GM18498 (cell line): Measurements from ENCODE around the gene CRYBB3.
"Not testable (repeated sequence)": the region's sequence is repeated elsewhere in the genome, so short reads cannot be mapped to it uniquely, and the experiment has no call there.

ENCODE experiments used
- ATAC-seq: cut with Tn5 transposase; IDR thresholded peaks from one replicate; pipeline ENCODE4 v1.9.1; 2021; ENCODE audit warnings: mild to moderate bottlenecking, moderate library complexity; ENCODE audit not compliant: unreplicated experiment

Gene CRYBB3

DNA sequence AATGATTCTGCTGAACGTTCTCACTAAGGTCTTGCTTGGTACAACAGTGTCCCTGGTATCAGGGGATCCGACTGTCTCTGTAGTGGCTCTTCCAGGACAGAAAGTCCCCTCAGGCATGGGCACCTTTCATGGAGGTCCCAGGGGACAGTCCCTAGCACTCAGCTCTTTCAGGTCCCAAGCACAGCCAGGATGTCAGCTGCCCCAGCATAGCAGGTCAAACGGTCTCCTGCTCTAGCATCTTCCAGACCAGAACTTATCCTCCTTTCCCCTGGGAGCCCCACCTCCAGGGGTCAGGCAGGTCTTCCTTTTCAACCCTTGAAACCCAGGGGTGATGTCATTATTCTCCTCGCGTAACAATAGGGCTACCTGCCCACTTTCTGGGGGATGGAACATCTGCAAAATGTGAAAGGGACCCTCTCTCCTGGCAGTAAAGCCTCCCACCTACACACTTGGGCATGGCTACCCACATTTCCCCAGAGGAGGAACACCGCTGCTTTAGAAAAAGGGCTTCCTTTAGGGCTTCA lies 24.7 kb upstream of the CRYBB3 start:
- ATAC-seq, result no peak

DNA sequence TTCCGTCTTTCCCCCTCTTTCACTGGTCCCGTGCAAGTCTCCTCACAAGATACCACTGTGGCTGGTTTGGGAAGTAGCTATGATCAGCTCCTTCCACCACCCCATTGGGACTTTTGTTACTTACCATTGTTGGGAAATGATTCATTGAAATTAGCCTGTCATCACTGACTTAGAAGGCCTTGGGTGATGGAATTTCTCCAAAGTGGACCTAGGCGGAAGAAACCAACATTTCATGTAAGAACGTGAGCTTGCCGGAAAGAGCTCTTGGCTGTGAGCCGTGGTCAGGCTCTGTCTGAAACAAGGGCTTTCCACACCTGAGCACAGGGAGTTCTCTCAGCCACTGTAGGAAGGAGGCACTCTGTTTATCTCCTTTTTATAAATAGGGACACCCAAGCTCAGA lies 23.5 kb upstream of the CRYBB3 start:
- ATAC-seq, result no peak

DNA sequence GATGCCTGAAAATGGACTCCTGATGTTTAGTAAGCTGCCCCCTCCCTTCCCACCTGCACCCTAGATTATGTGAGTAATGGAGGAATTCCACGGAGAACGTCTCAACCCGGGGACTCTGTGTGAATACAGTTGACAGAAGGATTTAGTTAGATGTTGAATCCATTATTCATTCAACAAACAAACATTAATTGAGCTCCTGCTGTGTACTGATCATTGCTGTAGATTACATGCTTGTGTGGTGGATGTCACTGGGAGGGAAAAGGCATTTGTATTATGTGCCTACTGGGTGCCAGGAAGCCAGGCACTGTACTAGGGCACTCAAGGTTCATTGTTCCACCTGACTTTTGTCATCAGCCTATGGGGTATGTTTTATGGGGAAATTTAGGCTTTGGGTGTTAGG lies 22.9 kb upstream of the CRYBB3 start:
- ATAC-seq, result no peak

DNA sequence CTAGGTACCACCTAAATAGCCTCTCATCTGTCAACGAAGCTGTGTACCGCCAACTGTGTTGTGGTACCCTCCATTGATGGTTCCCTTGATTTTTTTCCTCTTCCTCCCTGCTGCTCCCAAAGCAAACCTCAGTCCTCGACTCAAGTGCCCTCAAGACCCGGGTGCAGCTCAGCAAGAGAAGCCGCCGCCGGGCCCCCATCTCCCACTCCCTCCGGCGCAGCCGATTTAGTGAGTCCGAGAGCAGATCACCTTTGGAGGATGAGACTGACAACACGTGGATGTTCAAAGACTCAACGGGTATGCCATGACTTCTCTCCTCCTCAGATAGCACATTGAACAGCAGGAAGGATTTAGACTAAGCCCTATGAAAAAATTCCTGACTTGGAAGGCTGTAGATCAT lies 22.4 kb upstream of the CRYBB3 start:
- no peak for ATAC-seq

DNA sequence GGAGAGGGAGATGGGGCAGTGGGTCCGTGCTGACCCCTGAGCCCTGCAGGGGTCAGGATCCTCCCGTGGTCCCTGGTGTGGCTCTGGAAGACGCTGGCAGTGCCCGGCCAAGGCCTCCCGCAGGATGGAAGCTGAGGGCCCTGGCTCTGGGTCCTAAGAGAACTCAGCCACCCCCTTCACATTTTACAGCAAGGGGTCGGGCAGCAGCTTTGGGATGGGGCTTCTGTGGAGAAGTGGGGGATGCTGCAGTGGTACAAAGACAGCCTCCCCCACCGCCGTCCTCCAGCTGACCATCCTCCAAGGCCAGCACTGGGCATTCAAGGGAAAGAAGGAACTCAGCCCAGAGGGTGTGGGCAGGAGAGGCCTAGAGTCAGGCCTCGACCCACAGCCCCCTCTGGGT lies 21.8 kb upstream of the CRYBB3 start:
- ATAC-seq, result no peak

DNA sequence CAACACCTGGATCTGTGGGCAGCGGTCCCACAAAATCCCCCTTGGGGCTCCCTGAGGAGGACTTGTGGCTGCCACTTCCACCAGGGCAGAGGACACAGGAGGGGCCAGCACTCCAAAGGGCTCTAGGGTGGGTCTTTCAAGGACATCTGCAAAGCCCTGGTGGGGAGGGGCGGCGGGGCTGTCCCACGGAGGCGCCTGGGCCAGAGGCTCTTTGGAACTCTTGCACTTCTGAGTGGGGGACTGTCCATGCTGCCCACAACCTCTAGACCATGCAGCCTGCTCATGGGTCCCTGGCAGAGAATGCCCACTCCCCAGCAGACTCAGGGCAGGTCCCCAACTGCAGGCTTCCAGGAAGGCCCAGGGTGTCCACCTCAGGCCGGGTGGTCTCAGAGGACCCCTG lies 21.3 kb upstream of the CRYBB3 start:
- not testable (repeated sequence) for ATAC-seq

DNA sequence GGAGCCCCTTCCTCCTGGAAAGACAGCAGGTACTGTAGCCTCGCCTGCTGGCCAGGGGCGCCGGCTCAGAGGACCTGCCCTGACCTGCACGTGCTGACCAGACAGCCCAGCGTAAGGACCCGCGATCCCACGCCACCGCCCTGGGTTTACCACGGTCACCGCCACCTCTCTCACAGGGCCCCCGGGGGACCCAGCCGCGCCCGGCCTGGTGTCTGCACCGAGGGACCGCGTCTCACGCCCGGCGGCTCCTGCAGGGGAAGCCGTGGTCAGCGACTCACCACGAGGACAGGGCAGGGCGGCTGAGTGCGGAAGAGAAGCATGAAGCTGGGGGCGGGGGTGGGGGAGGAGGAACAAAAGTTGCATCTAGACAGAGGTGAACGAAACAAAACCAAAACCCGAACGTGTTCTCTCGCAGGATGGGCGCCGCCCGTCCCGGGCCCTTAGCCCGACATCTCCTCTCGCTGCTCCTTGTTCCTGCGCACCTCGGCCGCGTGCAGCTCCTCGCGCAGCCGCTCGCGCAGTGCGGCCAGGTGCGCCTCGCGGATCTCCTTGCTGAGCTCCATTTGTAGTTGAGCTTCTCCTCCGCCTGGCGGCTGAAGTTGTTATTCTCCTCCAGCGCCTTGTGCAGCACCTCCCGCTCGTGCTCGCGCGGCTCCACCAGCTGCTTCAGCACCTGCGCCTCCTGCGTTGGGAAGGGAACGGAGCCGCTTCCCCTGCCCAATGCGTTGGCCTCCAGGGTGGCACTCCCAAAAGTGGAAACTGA lies 20.6 kb upstream of the CRYBB3 start:
- not testable (repeated sequence) for ATAC-seq

DNA sequence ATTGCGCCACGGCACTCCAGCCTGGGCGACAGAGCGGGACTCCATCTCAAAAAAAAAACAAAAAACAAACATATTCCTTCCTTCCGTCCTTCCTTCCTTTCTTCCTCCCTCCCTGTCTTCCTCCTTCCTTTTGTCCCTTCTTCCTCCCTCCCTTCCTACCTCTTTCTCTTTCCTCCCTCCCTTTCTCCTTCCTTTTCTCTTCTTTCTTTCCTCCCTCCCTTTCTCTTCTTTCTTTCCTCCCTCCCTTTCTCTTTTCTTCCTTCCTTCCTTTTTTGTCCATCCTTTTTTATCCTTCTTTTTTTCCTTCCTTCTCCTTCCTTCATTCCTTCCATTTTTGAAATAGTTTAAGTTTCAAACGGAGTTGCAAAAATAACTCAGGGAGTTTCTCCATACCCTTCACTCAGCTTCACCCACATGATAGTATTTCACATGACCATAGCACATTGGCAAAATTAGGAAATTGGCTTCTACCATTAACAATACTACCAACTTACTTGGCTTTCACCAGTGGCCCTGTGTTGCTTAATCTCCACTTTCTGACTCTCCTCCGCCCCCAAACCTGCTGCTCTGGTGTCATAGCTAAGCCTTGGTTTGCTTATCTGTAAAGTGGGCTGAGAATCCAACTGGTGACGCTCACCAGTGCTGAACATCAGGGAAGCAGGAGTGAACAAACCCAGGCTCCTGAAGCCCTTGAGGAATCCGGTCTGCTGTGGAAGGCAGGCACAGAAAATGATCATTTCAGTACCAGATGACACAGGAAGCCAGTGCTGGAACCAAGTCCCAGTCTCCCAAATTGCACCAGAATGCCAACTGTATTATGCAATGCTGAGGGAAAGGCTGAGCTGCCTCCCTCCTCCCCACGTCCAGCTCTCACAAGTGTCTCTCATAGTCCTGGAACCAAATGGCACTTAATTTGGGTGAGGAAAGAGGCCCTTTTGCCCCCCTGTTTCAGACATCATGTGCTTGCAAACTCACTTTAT lies 17.2 kb upstream of the CRYBB3 start:
- ATAC-seq, result no peak

DNA sequence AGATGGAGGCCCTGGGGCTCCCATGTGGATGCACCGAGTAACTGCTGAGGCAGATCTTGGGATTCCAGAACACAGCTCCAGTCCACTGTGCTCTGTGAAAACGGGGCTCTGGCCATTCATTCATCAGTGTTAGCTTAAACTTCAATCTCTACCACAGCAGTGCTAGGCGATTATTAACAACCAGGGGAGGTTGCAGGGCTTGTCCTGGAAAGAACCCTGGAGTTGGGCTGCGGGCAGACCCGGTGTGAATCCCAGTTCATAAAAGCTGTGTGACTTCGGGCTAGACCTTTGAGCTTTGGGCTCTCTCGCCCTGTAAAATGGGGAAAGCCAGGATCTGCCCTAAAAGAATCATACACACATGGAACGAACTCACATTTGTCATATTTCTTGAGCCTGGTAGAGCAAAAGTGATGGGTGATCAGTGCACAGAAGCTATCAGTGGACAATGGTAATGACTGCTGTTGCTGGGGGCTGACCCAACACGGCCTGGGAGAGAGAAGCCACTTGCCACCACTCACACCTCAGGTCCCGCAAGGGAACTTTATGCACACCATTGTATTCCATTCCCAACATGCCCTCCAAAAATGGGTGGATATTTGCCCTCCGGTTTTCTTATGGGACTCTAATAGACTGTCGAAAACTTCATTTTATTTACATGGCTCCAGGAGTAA lies 15.6 kb upstream of the CRYBB3 start:
- ATAC-seq, result no peak

DNA sequence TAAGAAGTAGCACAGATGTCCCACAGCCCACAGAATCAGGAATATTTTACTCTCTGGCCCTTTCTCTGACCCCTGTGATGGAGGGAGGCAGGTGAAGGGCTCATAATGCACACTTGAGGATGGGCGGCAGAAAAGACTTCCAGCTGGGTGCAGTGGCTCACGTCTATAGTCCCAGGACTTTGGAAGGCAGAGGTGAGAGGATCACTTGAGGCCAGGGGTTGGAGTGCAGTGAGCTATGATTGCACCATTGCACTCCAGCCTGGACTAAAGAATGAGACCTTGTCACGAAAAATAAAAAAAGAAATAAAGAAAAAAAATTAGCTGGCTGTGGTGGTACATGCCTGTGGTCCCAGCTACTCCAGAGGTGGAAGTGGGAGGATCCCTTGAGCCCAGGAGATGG lies 13.5 kb upstream of the CRYBB3 start:
- ATAC-seq, result no peak

DNA sequence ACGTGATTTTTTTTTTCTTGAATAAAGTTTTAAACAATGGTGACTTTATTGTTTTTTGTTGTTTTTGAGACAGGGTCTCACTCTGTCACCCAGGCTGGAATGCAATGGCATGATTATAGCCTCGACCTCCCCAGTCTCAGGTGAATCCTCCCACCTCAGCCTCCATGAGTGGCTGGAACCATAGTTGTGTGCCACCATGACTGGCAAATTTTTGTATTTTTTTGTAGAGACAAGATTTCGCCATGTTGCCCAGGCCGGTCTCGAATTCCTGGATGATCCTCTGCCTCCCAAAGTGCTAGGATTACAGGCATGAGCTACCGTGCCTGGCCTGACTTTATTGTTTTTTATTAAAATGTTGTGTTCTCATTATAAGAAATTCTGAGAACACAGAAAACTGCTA lies 12.2 kb upstream of the CRYBB3 start:
- no peak for ATAC-seq

DNA sequence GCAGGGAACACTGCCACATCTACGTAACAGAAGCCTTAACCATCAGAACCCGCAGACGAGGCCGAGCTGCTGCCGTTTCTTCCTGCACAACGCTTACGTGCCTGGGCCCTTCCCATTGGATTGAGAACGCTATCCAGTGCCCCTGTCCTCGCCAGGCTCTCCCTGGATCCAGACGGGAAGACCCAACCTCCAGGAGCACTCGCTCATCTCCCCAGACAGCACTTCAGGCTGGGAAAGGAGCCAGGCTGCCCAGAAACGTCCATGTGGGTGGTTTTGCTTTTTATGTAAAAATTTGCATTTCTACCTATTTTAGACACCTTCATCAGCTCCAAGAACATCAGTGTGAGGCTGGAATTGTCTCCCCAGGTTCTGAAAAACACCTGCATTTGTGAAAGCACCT lies 7.3 kb upstream of the CRYBB3 start:
- ATAC-seq, result no peak

DNA sequence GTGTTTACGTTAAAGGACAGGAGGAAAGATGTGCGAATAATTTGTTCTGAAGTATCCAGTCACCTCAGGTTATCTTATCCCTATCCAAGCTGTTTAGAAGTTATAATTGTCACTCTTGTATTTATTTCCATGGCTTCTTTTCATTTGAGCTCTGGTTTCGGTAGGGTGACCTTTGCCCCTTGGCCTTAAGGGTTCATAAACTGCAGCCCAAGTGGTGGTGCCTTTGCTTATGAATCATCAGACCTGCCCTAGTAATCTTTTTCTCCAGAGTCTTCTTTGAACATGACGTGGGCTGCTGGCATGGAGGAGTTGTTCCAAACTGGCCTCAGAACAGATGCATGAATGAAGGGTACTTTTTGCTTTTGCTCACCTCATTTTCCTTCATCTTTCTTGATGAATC lies 6.5 kb upstream of the CRYBB3 start:
- no peak for ATAC-seq

DNA sequence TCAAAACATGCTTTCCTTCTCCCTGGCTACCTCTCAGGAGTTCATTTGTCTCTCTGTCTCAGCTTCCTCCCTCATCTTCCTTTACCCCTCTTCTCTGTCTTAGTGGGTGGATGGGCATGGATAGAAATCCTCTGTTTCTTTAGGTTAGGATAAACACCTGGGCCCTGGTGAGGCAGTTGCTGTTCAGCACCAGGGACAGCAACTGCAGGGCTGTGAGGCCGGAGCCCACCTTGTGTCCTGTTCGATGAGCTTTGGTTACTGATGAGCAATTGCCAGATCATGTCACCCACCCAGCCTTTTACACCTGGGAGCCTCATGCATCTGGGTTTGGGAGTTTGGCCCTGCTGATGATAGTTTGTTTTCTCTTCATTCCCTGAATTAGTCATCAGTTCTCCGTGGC lies 6.1 kb upstream of the CRYBB3 start:
- ATAC-seq, result no peak

DNA sequence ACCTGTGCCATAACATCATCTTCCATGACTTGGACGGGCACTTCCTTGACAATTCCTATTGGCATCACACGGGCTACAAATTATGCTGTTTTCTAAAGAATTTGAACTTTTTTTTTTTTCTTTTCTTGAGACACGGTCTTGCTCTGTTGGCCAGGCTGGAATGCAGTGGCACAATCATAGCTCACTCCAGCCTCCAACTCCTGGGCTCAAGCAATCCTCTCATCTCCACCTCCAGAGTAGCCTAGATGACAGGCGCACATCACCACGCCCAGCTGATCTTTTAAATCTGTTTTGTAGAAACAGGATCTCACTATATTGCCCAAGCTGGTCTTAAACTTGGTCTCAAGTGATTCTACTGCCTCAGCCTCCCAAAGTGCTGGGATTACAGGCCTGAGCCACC lies 3.3 kb upstream of the CRYBB3 start:
- ATAC-seq, result no peak

DNA sequence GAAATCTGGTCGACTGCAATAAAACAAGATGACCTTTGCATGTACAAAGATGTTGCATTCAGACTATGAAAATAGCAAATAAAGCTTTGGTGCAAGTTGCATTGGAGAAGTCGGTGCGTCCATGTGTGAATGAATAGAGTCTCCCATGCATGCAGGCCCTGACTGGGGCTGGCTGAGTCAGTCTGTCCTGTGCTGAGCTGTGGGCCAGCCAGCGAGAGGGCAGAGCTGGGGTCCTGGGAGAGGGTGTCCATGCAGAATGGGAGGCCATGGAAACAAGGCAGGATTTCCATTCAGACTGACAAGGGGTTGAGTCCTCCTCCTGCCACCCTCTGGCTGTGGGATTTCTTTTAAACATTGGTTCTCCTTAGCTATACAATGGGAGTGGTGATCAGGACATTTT lies 2.3 kb upstream of the CRYBB3 start:
- no peak for ATAC-seq

DNA sequence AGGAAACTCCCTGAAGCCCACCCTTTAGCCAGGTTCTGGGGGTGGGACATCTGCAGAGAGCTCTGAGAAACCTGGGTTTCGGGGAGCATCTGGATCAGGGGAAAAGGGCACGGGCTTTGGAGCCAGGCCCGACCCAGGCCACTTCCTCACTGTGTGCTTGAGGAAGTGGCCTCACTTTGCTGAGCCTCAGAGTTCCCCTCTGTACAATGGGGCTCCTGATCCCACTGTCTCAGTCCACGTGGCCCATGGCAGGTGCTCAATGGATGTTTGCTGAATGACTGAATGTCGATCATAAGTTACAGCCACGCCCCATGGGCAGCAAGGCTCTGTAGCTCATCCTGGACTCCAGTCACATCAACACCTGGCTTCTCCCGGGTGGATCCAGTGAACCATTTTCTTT lies 1.3 kb downstream of the CRYBB3 start:
- no peak for ATAC-seq

DNA sequence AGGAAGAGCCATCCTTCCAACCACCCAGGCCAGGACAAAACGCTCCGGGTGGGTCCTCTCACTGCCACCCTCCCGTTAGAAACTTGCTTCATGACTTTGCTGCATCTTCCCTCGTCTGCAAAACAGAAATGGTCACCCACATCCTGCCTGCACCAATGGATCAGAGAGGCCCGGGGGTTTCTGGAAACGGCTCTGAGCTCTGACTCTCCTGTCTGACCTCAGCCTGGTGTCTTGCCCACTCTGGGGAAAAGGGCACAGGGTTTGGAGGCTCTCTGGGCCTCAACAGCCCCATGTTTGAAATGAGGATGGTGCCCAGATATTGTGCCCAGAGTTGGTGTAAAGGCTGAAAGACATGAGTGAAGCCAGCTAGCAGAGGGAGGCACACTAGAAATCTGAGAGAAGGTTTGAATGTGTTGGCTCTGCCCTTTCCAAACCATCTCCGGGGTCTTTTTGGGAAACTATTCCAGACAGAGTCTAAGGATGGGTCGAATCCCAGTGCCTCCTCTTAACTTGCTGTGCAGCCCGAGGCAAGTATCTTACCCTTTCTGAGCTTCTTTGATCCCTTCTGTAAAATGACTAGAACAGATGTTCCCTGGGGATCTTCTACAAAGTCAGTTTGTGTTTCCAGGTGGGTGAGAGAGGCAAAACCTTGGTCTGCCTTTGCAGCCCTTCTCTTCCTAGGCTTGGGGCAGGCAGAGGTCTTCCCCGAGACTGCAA lies 2.1 kb downstream of the CRYBB3 start:
- ATAC-seq, result no peak

DNA sequence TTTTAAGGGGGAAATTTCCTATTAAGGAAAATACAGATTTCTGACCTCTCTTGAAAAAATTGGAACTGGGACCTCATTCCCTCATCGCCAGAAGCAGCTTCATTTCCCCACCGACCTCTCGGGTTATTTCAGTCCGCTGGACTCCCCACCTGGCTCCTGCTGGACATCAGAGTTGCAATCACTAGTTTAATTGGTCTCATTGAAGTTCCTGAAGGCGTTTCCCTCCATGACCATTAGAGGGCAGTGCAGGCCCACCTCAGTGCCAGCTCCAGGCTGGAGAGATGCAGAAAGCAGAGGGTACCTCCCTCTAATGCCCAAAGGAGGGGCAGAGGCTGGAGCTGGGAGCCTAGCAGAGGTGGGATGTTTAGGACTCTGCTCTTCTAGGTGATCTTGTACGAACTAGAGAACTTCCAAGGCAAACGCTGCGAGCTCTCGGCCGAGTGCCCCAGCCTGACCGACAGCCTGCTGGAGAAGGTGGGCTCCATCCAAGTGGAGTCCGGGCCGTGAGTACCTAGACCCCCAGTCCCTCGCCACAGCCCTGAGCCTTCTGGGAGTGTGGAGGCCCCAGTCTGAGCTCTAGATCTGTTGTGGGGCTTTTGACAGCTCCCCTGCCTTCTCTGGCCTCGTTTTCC lies 2.7 kb downstream of the CRYBB3 start:
- no peak for ATAC-seq

DNA sequence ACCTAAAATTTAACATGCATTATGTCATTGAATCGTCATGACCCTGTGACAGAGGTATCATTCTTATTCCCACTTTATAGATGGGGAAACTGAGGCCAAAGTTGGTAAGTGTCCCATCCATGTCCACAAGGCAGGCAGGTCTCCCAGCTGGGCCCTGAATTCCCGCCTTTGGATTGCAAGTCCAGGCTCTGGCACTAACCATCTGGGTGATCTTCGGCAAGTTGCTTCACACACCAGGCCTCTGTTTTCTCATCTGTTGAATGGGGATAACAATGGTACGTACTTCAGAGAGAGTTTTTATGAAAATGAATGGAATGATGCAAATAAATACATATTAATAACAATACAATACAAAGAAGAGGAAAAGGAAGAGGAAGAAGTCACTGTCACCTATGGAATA lies 3.4 kb downstream of the CRYBB3 start:
- ATAC-seq, result no peak
